NT2/D1 (cell line): Measurements from ENCODE around the gene GADL1.

ENCODE experiments used
- SUZ12 ChIP-seq: IDR thresholded peaks from 2 replicates; pipeline ENCODE4 v1.6.1; 2011; ENCODE audit not compliant: insufficient read length, insufficient read depth; ENCODE audit errors: extremely low read depth
- YY1 ChIP-seq: IDR thresholded peaks from 2 replicates; pipeline ENCODE4 v1.6.1; 2011; ENCODE audit not compliant: insufficient read length, insufficient read depth
- ZNF274 ChIP-seq: IDR thresholded peaks from 2 replicates; pipeline ENCODE4 v1.6.1; 2011; ENCODE audit warnings: mild to moderate bottlenecking, low read depth, low read length

- no peak for TF ChIP-seq YY1
- TF ChIP-seq SUZ12: no peak
- no peak for TF ChIP-seq ZNF274
These were observed 140.0 kb downstream of the GADL1 start for GRCh38 chr3:30754426-30754825.
